SU-DHL-6 (cell line): ENCODE measurements around the gene AMFR.

Experiments used
- EZH2phosphoT487 ChIP-seq: fragments of 200-600 bp; sonication (generic), shearing (Covaris generic); conservative IDR thresholded peaks from 2 replicates; pipeline ENCODE4 v1.6.1; 2018; ENCODE audit warnings: mild to moderate bottlenecking, antibody characterized with exemption, low read length, moderate library complexity, mixed read lengths
- TF ChIP-seq, protein P1 (sequence below): fragments of 200-600 bp; sonication (generic); IDR thresholded peaks from one replicate; pipeline ENCODE4 v1.5.1; 2017; ENCODE audit warnings: antibody characterized with exemption, mild to moderate bottlenecking, low read length, moderate library complexity; ENCODE audit not compliant: insufficient read depth, poor library complexity, severe bottlenecking

GRCh38 chr16:56346131-56346890, 79.0 kb downstream of the AMFR start:
- TF ChIP-seq, protein P1, sequence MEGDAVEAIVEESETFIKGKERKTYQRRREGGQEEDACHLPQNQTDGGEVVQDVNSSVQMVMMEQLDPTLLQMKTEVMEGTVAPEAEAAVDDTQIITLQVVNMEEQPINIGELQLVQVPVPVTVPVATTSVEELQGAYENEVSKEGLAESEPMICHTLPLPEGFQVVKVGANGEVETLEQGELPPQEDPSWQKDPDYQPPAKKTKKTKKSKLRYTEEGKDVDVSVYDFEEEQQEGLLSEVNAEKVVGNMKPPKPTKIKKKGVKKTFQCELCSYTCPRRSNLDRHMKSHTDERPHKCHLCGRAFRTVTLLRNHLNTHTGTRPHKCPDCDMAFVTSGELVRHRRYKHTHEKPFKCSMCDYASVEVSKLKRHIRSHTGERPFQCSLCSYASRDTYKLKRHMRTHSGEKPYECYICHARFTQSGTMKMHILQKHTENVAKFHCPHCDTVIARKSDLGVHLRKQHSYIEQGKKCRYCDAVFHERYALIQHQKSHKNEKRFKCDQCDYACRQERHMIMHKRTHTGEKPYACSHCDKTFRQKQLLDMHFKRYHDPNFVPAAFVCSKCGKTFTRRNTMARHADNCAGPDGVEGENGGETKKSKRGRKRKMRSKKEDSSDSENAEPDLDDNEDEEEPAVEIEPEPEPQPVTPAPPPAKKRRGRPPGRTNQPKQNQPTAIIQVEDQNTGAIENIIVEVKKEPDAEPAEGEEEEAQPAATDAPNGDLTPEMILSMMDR, result no peak
- no peak for TF ChIP-seq EZH2phosphoT487
